GM10248 (cell line): Measurements from ENCODE around the gene CYGB.
A peak's percentile ranks its signal among the peaks of the same experiment; 100 is the strongest.

Experiments used
- CTCF ChIA-PET: fragments of 300-600 bp; sonication (Branson Sonifier 250); formaldehyde crosslinking; extraction: SDS; loops from one replicate; lab custom pipeline; 2021; ENCODE audit warnings: antibody characterized with exemption; lab: Yijun Ruan, JAX
- POLR2A ChIA-PET: fragments of 350-650 bp; sonication (Branson Sonifier 250); formaldehyde crosslinking; extraction: SDS; loops from one replicate; lab custom pipeline; 2020; ENCODE audit warnings: antibody characterized with exemption; lab: Yijun Ruan, JAX
- DNase-seq: peaks from one replicate; pipeline ENCODE4 v3.0.0; 2012; ENCODE audit errors: extremely low spot score
- TF ChIP-seq, protein P1 (sequence below): IDR thresholded peaks from 2 replicates; pipeline ENCODE4 v1.5.1; 2012; ENCODE audit warnings: mild to moderate bottlenecking, low read depth; ENCODE audit errors: extremely low read depth, missing control alignments, control extremely low read depth

CYGB gene

DNA sequence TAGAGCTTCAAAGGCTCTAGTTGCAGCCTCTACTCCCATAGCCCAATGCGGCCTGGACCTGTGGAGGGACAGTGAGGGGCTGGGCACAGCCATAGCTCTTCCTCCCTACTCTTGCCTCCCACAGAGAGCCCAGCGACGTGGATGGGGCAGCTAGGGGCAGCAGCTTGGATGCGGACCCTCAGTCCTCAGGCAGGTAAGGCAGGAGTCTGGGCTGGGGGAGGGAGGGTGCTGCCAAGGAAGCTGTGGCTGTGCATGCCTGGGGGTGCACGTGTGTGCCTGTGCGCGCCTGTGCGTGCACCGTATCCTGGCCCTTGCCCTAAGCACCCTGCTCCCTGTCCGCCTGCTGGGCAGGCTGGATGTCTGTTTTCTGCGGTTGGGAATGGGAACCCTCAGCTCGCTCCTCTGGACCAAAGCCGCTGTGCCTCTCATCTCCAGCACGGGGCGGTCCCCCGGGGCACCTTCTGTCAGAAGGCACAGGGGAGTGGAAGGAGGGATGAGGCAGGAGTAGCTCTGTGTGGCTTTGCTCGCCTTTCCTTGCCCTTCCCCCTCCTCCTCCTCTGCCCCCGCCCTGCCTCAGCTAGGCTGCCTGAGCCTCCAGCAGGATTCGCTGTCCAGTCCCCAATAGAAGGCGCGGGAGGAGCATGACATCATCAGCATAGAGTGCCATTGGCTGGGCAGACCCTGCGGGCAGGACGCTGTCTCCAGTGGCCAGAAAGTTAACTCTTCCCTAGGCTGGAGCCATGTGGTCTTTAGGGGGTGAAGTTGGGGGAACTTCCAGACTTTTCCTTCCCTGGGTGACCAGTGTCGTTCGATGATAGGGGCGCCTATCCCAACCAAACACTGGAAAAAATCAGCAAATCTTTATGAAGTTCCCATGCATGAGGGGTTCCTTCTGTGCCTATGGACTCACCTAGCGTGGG lies 3.1 kb upstream of the CYGB start:
- POLR2A ChIA-PET, result no interaction called here
- CTCF ChIA-PET, result interaction anchor here (1.1 to 1.8 kb wide), 4 partner anchors 17 to 84 kb away, joined by 3 to 11 read pairs (median 4); no protein-coding TSS in a partner anchor

DNA sequence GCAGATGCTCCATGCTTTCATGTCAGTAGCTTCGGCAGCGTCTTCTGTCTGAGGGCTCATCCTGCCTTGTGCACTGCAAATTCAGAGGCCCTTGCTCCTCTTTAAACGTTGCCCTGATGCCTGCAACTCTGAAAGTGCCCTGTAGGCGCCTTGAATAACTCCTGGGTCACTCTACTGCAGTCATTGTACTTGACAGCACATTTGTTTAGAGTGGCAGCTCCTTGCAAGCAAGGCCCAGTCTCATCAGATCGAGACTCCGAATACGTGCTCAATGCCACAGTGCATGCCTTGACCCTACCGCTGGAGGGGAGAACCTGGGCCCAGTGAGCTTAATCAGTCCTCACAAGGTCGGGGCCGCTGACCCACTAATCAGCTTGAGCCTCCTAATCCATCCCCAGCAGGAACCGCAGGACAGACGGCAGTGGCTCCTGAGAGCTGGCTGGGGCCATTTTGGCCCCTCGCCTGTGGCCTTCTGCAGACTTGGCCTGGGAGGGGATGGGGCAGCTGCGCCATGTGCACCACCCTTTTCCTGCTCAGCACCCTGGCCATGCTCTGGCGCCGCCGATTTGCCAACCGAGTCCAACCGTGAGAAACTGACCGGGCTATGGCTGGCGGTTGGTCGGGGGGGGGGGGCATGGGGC lies 2.2 kb upstream of the CYGB start, which contains the start of gene PRCD:
PRCD (plus strand) TSS at position 414 of the 641 bp plus-strand sequence; CDS start at position 512, 98 bp downstream.
- TF ChIP-seq, protein P1, sequence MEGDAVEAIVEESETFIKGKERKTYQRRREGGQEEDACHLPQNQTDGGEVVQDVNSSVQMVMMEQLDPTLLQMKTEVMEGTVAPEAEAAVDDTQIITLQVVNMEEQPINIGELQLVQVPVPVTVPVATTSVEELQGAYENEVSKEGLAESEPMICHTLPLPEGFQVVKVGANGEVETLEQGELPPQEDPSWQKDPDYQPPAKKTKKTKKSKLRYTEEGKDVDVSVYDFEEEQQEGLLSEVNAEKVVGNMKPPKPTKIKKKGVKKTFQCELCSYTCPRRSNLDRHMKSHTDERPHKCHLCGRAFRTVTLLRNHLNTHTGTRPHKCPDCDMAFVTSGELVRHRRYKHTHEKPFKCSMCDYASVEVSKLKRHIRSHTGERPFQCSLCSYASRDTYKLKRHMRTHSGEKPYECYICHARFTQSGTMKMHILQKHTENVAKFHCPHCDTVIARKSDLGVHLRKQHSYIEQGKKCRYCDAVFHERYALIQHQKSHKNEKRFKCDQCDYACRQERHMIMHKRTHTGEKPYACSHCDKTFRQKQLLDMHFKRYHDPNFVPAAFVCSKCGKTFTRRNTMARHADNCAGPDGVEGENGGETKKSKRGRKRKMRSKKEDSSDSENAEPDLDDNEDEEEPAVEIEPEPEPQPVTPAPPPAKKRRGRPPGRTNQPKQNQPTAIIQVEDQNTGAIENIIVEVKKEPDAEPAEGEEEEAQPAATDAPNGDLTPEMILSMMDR, result no peak
- POLR2A ChIA-PET, result no interaction called here
- CTCF ChIA-PET, result interaction anchor here (1.1 to 1.8 kb wide), 3 partner anchors 16 to 85 kb away, joined by 4 to 11 read pairs (median 5); no protein-coding TSS in a partner anchor
- no peak for DNase-seq

More for the DNA sequence above, 3.1 kb upstream of the CYGB start:
- TF ChIP-seq, protein P1, result no peak
- DNase-seq, result peak; percentile 62

DNA sequence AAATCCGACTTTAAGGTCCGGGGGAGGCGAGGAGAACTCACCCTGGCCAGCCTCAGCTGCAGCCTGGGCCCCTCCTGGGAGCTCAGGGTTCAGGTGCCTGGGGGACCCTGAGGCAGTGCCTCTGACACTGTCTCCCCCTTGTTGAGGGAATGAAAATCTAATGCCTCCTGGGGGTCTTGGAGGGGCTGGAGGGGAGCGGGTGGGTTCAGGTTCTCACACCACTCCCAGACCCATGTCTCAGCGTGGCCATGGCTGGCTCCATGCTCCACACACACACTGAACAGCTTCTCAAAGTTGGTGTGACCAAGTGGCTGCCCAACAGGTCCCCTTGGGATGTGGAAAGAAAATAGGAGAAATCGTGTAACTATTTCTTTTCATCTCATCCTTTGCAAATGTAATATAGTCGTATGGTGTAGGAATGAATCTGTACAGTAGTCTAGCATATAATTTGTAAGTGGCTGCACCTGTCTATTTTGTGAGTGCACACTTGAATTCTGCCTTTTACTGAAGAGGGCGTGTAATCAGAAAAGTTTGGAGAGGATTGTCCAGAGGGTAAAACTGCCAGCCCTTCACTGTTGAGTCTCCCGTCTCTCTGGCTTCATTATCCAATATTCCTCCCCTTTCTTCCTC lies 1.5 kb upstream of the CYGB start:
- ChIA-PET CTCF (interaction anchor here (1.8 kb wide), 1 partner anchor 85 kb away, joined by 5 read pairs; no protein-coding TSS in a partner anchor), POLR2A (no interaction called here)
- no peak for DNase-seq
- TF ChIP-seq, protein P1, result no peak

DNA sequence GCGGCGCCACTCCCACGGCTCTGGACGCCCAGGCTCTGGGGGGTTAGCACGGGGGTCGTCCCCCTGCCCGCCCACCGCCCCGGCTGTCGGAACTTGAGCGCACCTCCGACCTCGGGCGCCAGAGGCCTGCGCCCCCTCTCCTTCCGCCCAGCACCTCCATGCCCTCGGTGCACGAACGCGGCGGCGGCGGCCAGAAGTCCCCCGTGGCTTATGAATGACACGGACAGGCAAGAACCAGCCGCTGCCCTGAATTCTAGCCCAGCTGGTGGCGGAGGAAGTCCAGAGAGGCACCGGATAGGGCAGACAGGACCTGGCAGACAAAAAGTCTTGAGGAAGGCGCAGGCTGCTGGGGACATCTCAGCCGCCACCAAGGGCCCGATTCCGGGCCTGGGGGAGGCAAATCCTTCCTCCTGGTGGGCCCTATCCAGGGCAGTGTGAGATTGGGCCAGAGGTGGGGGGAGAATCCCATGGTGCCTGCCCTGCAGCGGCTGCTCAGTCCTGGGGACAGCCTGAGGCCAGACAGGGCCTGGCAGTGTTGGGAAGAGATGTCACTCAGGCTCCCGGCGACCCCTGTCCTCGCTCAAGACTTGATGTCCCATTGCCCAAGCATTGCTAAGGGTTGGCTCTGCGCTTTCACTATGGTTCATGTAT lies 897 bp upstream of the CYGB start:
- no peak for DNase-seq
- CTCF ChIA-PET, result no interaction called here
- TF ChIP-seq, protein P1, result no peak
- POLR2A ChIA-PET, result no interaction called here

DNA sequence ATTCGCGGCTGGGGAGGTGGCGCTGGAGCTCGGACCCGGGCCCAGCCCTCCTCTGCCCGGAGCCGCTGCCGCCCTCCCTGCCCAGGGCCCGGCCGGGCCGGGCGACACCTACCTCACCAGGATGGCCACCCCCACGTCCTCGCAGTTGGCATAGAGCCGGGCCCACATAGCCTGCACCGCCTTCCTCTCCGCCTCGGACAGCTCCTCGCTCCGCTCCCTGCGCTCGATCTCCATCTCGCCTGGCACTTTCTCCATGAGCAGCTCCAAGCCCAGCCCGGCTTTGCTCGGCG lies 276 bp downstream of the CYGB start:
- ChIA-PET CTCF (interaction anchor here (0.8 to 1.2 kb wide), 2 partner anchors 14 to 19 kb away, joined by 3 to 5 read pairs; no protein-coding TSS in a partner anchor), POLR2A (no interaction called here)
- no peak for DNase-seq
- TF ChIP-seq, protein P1, result no peak
